Smooth muscle cell of the brain vasculature (primary cell): ENCODE data around the gene RNF144A.
"Not testable (repeated sequence)": the region's sequence is repeated elsewhere in the genome, so short reads cannot be mapped to it uniquely, and the experiment has no call there.

Experiments
- DNase-seq: peaks from one replicate; pipeline ENCODE4 v3.0.0-alpha.2; 2012; ENCODE audit warnings: low read depth, low spot score

Gene RNF144A

DNA sequence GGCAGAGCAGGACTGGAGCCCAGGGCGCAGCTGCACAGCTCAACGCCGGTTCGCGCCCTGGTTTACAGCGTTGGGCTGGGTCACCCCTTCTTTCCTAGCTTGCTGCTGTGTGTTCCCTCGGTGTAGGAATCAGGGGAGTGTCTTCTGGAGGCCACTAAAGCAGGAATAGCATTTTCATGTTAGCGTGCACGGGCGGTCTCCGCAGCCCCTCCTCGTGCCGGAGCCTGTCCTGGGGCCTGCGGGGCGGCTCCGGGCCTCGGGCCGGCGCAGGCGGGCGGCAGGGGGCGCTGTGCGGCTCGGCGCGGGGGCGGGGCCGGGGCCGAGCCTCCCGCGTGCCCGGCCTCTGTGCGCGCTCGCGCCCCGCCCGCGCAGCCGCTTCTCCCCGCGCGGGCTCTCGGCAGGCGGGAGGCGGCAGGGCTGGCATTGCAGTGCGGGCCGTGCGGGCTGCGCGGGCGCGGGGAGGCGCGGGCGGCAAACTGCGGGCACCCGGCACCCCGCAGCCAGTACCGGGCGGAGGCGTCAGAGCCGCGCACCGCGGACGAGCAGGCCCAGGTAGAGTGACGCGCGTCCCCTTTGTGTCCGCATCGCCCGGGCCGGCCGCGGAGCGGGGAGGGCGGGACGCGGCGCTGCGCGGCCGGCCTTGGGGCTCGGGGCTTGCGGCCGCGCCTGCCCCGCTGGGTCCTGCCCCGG, at the start of gene RNF144A:
Gene RNF144A, plus strand, starts transcription at position 342 of the 690 bp plus-strand sequence. CDS start 79,515 bp downstream, outside the sequence.
- no peak for DNase-seq

GRCh38 chr2:6872394-6872793, 44.8 kb upstream of the RNF144A start:
- DNase-seq = no peak

- no peak for DNase-seq
These were observed 43.2 kb upstream of the RNF144A start for GRCh38 chr2:6874032-6874431.

DNA sequence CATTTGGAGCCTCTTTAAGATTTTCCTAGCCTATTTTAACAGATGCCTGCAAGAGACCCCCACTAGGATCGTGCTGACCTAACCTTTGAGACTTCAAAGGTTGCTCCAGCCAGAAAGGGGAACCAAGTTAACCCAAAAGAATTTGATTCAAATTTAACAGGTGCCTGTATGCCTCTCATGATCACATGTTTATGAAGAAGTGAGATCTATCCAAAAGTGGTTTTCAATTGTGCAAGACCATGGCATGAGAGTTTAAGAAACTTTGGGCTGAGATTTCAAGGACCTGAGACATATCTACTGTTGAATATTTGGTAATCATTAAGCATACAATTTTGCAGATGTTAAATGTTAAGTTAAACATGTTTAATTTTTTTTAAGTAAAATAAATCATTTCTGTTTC, 40.9 kb upstream of the RNF144A start:
- no peak for DNase-seq

DNA sequence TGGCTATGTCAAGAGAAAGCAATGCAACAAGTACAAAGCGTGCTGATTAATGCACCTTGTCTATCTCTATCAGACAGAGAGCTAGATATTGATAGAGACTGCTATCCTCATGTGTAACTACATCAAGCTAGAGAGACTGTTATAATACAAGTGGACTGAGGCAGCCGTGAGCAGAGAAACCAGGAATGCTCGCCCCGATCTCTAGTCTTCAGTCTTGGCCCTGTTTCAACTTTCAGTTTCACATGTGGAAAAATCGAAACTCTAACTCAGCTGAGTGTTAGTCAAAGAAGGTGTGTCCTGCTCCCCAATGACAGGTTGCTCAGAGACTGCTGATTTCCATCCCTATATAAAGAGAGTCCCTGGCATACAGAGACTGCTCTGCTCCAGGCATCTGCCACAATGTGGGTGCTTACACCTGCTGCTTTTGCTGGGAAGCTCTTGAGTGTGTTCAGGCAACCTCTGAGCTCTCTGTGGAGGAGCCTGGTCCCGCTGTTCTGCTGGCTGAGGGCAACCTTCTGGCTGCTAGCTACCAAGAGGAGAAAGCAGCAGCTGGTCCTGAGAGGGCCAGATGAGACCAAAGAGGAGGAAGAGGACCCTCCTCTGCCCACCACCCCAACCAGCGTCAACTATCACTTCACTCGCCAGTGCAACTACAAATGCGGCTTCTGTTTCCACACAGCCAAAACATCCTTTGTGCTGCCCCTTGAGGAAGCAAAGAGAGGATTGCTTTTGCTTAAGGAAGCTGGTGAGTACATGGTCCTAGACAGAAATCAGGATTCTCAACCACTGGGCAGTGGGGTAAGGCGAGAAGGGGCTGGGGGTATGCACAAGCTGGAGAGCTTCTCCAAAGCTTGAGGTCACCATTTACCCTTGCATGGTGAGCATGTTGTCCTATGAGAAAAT, 39.6 kb upstream of the RNF144A start, which contains the start of gene RSAD2:
Gene RSAD2, plus strand, starts transcription at position 376 of the 903 bp plus-strand sequence. Its CDS starts 24 bp downstream, at position 400.
- DNase-seq = no peak

DNA sequence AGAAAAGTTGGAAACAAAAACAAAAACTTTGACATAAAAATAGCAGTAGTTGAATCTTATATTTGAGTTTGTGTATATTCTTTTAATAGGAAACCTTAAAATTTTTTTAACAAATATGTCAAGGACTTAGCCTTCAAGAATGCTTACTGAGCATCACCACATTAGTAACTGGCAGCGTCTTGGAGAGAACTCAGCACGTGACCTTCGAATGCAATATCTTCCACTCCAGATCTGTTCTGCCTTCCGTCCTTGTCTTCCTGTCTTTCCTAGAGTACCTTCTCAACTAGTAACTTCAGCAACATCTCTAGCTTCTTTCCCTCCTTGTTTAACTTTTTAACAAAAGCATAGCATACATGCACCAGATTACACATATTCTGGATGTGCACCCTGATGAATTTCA, 38.7 kb upstream of the RNF144A start:
- DNase-seq = no peak

GRCh38 chr2:6879011-6879410, 38.2 kb upstream of the RNF144A start:
- DNase-seq = no peak

DNA sequence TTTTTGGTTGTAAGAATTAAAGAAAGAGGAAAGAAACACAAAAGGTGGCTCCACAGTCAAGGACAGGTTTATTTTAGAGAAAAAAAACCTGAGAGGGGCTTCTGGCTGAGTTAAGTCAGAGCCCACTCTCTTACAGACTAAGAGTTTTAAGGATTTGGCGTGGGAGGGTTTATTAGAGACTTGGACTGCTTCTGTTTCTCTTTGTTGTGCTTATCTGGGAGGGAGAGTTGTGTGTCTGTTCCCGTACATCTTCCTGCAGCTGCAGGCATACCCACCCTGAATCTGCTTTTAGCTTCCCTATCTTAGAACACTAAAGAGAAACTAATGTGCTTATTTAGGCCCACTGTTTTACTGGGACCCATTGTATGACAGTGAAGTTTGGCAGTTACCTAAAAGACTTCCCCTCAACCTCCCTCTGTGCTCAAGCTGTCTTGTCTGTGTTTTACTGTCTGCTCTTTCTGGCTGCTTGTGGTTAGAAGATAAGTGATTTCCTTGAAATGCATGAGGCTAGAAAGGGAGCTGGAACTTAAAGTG, 36.9 kb upstream of the RNF144A start:
- no peak for DNase-seq

GRCh38 chr2:6881046-6881445, 36.2 kb upstream of the RNF144A start:
- DNase-seq = no peak

DNA sequence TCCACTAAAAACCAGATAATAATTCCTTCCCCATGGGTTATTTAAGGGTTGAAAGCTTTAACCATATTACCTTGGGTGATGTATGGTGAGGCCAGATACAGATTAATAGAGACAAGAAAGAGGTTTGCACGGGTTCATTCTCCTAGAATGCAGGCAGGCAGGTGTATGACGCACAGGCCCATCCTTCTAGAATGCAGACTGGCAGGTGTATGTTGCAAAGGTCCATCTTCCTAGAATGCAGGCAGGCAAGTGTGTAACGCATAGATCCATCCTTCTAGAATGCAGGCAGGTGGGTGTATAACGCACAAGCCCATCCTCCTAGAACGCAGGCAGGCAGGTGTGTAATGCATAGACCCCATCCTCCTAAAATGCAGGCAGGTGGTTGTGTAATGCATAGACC, 35.7 kb upstream of the RNF144A start:
- DNase-seq = no peak

GRCh38 chr2:6883448-6884122, 33.6 kb upstream of the RNF144A start:
- DNase-seq = no peak

GRCh38 chr2:6885551-6885950, 31.7 kb upstream of the RNF144A start:
- DNase-seq = no peak

DNA sequence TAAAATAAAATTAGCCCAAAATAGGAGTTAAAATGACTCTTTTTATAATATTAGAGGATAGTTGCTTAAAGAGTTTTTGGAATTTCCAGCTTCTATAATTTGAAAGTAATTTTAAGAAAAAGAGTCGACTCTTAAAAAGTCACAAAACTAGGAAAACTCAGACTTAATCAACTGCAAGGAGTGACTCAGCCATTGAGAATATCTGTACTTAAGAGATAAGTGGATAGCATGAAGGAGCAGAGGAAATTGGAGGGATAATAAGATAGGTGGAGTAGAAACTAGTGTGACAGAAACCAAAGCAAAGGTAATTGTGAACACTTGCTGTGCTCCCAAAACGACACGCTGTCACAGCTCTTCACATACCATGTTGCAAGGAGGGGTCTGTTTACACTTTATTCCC, 31.2 kb upstream of the RNF144A start:
- no peak for DNase-seq

DNA sequence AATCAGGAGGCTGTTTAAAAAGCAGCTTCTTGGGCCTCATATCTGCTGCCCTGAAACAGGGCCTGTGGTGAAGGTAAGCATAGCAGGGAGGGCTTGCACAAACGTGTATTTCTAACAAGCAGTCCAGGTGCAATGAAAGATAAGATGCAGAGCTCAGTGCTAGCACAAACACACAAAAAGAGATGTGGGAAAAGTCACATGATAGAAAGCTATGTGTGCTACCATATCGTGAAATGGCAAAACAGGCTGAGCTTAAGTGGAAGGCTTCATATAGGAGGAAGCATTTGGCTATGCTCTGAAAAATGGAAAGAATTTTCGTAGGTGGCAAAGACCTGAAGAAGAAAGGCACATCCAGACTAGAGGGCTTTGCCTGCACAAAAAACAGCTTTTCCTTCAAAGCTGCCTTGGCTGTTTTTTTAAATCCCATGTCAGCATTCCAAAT, 29.4 kb upstream of the RNF144A start:
- no peak for DNase-seq

GRCh38 chr2:6888724-6889123, 28.5 kb upstream of the RNF144A start:
- no peak for DNase-seq

DNA sequence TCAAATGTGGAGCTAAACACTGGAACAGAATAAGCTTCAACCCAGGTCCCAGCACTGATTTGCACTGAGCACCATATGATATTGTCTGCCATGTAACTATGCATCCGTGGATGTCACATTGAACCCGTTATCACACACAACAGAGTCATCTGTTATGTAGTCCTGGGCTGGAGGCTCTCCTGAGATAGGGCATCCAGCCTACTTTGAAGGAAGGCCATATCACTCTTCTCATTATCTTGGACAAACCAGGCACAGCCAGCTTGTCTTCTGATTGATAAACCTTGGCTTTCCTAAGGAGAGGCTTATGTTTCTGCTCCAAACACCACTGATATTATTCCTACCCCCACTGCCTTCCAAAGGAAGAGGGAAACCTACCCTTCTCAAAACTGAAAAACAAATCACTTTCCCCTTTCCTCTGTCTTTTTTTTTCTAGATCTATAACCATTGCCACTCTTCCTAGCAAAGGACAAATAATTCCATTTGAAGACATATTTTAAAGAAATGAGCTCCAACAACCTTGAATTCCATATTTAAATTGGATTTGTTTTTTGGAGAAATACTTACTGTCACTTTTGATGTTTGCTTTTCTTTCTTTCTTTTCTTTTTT, 23.2 kb upstream of the RNF144A start:
- DNase-seq = no peak

- DNase-seq = no peak
These were observed 20.1 kb upstream of the RNF144A start for GRCh38 chr2:6896930-6897759.

- not testable (repeated sequence) for DNase-seq
These were observed 14.6 kb upstream of the RNF144A start for GRCh38 chr2:6902581-6902980.

DNA sequence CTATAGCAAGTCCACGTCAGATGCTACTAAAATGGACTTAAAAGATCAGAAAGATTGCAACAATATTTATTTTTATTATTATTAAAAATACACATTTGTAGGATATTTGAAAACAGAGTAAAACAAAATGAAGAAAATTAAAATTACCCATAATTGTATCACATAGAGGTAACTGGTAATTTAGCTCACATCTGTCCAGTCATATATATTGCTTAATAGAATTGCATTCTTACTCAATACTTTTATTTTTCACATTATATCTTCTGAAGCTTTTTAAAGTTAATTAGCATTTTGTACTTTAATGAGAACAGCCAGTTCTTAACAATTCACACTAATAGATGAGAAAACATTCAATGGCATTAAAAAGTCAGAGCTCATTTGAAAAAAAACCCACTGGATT, 11.5 kb upstream of the RNF144A start:
- no peak for DNase-seq

GRCh38 chr2:6906165-6906741, 11.0 kb upstream of the RNF144A start:
- no peak for DNase-seq
